H9 (cell line): Measurements from ENCODE around the gene FBXO30. TPM values are rescaled to one million over a fixed set of nuclear protein-coding genes. Genes with fewer than 3 reads are reported as not detected.

Experiments
- DNase-seq: peaks from one replicate; pipeline ENCODE4 v3.0.0-alpha.2; 2017
- H2AFZ ChIP-seq: one replicate; pipeline ENCODE4 v1.6.1; 2013; ENCODE audit warnings: mild to moderate bottlenecking, low read length, control low read depth, moderate library complexity
- H2AK5ac ChIP-seq: 2 replicates; pipeline ENCODE4 v1.6.1; 2013; ENCODE audit warnings: low read length, control low read depth, mixed read lengths; ENCODE audit not compliant: insufficient read length
- H2BK120ac ChIP-seq: one replicate; pipeline ENCODE4 v1.6.1; 2013; ENCODE audit warnings: low read depth, mild to moderate bottlenecking, low read length, control low read depth, inconsistent platforms; ENCODE audit not compliant: poor library complexity, severe bottlenecking
- H2BK12ac ChIP-seq: 2 replicates; pipeline ENCODE4 v1.6.1; 2013; ENCODE audit warnings: low read length, control low read depth, mixed read lengths, low read depth; ENCODE audit not compliant: insufficient read length
- H2BK15ac ChIP-seq: 2 replicates; pipeline ENCODE4 v1.6.1; 2013; ENCODE audit warnings: low read depth, low read length, control low read depth
- H2BK20ac ChIP-seq: one replicate; pipeline ENCODE4 v1.6.1; 2013; ENCODE audit warnings: low read depth, mild to moderate bottlenecking, low read length, control low read depth, inconsistent platforms; ENCODE audit not compliant: poor library complexity, severe bottlenecking
- H2BK5ac ChIP-seq: 2 replicates; pipeline ENCODE4 v1.6.1; 2013; ENCODE audit warnings: low read length, control low read depth, mixed read lengths; ENCODE audit not compliant: insufficient read length
- H3K14ac ChIP-seq: 2 replicates; pipeline ENCODE4 v1.6.1; 2013; ENCODE audit warnings: low read length, control low read depth; ENCODE audit not compliant: insufficient read depth
- H3K18ac ChIP-seq: 2 replicates; pipeline ENCODE4 v1.6.1; 2013; ENCODE audit warnings: low read depth, mild to moderate bottlenecking, mixed read lengths, low read length, control low read depth; ENCODE audit not compliant: insufficient read length
- H3K23ac ChIP-seq: 2 replicates; pipeline ENCODE4 v1.6.1; 2013; ENCODE audit warnings: low read length, control low read depth, mixed read lengths, low read depth; ENCODE audit not compliant: insufficient read length
- H3K23me2 ChIP-seq: 2 replicates; pipeline ENCODE4 v1.6.1; 2013; ENCODE audit warnings: low read depth, mild to moderate bottlenecking, mixed read lengths, low read length, control low read depth; ENCODE audit not compliant: insufficient read length, poor library complexity, severe bottlenecking
- H3K27ac ChIP-seq: 2 replicates; pipeline ENCODE4 v1.5.1; 2013; ENCODE audit warnings: low read length, control low read depth, mixed read lengths, low read depth; ENCODE audit not compliant: insufficient read length
- H3K27me3 ChIP-seq: 2 replicates; pipeline ENCODE4 v1.6.1; 2013; ENCODE audit warnings: low read length, control low read depth, inconsistent platforms; ENCODE audit not compliant: insufficient read depth
- H3K4ac ChIP-seq: 2 replicates; pipeline ENCODE4 v1.6.1; 2013; ENCODE audit warnings: low read depth, mild to moderate bottlenecking, control low read depth, inconsistent platforms, low read length, moderate library complexity
- H3K4me1 ChIP-seq: 2 replicates; pipeline ENCODE4 v1.6.1; 2013; ENCODE audit warnings: low read length, control low read depth, inconsistent platforms; ENCODE audit not compliant: insufficient read depth
- H3K4me2 ChIP-seq: 2 replicates; pipeline ENCODE4 v1.6.1; 2013; ENCODE audit warnings: low read length, control low read depth, mixed read lengths; ENCODE audit not compliant: insufficient read length, insufficient read depth
- H3K56ac ChIP-seq: 2 replicates; pipeline ENCODE4 v1.6.1; 2013; ENCODE audit warnings: low read depth, mild to moderate bottlenecking, mixed read lengths, low read length, control low read depth; ENCODE audit not compliant: insufficient read length
- H3K79me1 ChIP-seq: 2 replicates; pipeline ENCODE4 v1.6.1; 2013; ENCODE audit warnings: low read depth, mild to moderate bottlenecking, moderate library complexity, low read length, control low read depth, inconsistent platforms; ENCODE audit not compliant: insufficient read depth, poor library complexity, severe bottlenecking
- H3K79me2 ChIP-seq: 2 replicates; pipeline ENCODE4 v1.6.1; 2013; ENCODE audit warnings: low read length, control low read depth, inconsistent platforms; ENCODE audit not compliant: insufficient read depth
- H3K9ac ChIP-seq: 2 replicates; pipeline ENCODE4 v1.6.1; 2013; ENCODE audit warnings: low read length, control low read depth, mixed read lengths; ENCODE audit not compliant: insufficient read length; ENCODE audit errors: extremely low read depth
- H3K9me3 ChIP-seq: one replicate; pipeline ENCODE4 v1.6.1; 2013; ENCODE audit warnings: low read depth, low read length, inconsistent platforms; ENCODE audit not compliant: control insufficient read depth
- H3T11ph ChIP-seq: one replicate; pipeline ENCODE4 v1.6.1; 2013; ENCODE audit warnings: mild to moderate bottlenecking, low read length, control low read depth, inconsistent platforms
- H4K20me1 ChIP-seq: one replicate; pipeline ENCODE4 v1.6.1; 2013; ENCODE audit not compliant: control insufficient read depth, insufficient read length, insufficient read depth
- H4K5ac ChIP-seq: 2 replicates; pipeline ENCODE4 v1.6.1; 2013; ENCODE audit warnings: low read depth, mild to moderate bottlenecking, mixed read lengths, low read length, control low read depth; ENCODE audit not compliant: insufficient read length
- H4K8ac ChIP-seq: replicated peaks from 2 replicates; pipeline ENCODE4 v1.6.1; 2013; ENCODE audit warnings: low read length, control low read depth, mixed read lengths, low read depth; ENCODE audit not compliant: insufficient read length
- H4K91ac ChIP-seq: 2 replicates; pipeline ENCODE4 v1.6.1; 2013; ENCODE audit warnings: low read depth, mild to moderate bottlenecking, moderate library complexity, mixed read lengths, low read length, control low read depth; ENCODE audit not compliant: insufficient read length
- H3K27ac Mint-ChIP-seq, 3 experiments: 2 replicates in 2 of 3; 3 replicates in 1 of 3; pipeline ENCODE4 v1.8.0; 2020 to 2021; ENCODE audit warnings: mixed read lengths in 3 of 3, mild to moderate bottlenecking in 1 of 3, moderate library complexity in 1 of 3
- H3K27me3 Mint-ChIP-seq: 2 replicates; pipeline ENCODE4 v1.8.0; 2021; ENCODE audit warnings: low read depth, mild to moderate bottlenecking, moderate library complexity, mixed read lengths
- H3K36me3 Mint-ChIP-seq, 3 experiments: 2 replicates in 2 of 3; 3 replicates in 1 of 3; pipeline ENCODE4 v1.8.0; 2020 to 2021; ENCODE audit warnings: low read depth in 3 of 3, mixed read lengths in 3 of 3; ENCODE audit not compliant: insufficient read depth in 1 of 3
- H3K4me1 Mint-ChIP-seq, 2 experiments: 2 replicates each; pipeline ENCODE4 v1.8.0; 2020; ENCODE audit warnings: mixed read lengths in 2 of 2
- H3K4me3 Mint-ChIP-seq, 2 experiments: 2 replicates in 1 of 2; 3 replicates in 1 of 2; pipeline ENCODE4 v1.8.0; 2020 to 2021; ENCODE audit warnings: mild to moderate bottlenecking in 2 of 2, mixed read lengths in 2 of 2, moderate library complexity in 1 of 2
- H3K9me3 Mint-ChIP-seq, 2 experiments: 2 replicates in 1 of 2; 3 replicates in 1 of 2; pipeline ENCODE4 v1.8.0; 2020; ENCODE audit warnings: mild to moderate bottlenecking in 2 of 2, mixed read lengths in 2 of 2, moderate library complexity in 1 of 2
- total RNA-seq: library from RNA; stranded (reverse); gene quantifications from 2 replicates; pipeline ENCODE4 v1.2.1, GENCODE V29; 2021
- TF ChIP-seq, protein P1 (sequence below): fragments of 200-600 bp; sonication (generic); conservative IDR thresholded peaks from 3 replicates; pipeline ENCODE4 v1.8.0; 2021; ENCODE audit warnings: antibody characterized with exemption, mild to moderate bottlenecking

FBXO30 gene
- total RNA-seq, 1 experiment from 2014 or later = 16.9 TPM

DNA sequence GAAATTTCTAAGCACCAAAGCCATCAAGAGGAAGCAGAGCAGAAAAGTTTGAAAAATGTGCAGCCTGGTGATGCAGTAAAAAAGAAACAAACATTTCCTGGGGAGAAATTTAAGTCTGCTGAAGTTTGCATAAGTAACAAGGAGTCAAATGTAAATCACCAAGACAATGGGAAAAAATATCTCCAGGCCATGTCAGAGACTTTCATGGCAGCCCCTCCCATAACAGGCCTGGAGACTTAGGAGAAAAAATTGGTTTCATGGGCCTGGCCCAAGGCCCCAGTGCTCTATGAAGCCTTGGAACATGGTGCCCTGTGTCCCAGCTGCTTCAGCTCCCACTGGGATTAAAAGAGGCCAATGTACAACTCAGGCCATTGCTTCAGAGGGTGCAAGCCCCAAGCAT, 49.1 kb downstream of the FBXO30 start:
- Histone ChIP-seq H2AK5ac (no peak overlapping the region), H3K27me3 (no peaks in the 10 kb centered on the region), H3K23me2 (no peaks in the 10 kb centered on the region), H2BK5ac (no peak overlapping the region), H3K79me2 (no peaks in the 10 kb centered on the region), H3K56ac (no peak overlapping the region), H3K18ac (no peak overlapping the region), H2AFZ (no peak overlapping the region), H4K5ac (no peak overlapping the region), H3K9ac (no peak overlapping the region), H4K20me1 (no peaks in the 10 kb centered on the region), H3K23ac (no peak overlapping the region), H4K91ac (no peak overlapping the region), H3K4ac (no peak overlapping the region), H3K9me3 (no peaks in the 10 kb centered on the region), H2BK15ac (no peak overlapping the region), H3K4me1 (no peaks in the 10 kb centered on the region), H4K8ac (no peak overlapping the region), H3K27ac (no peak overlapping the region), H2BK12ac (no peak overlapping the region), H3T11ph (no peak overlapping the region), H2BK20ac (no peak overlapping the region), H3K79me1 (no peaks in the 10 kb centered on the region), H2BK120ac (no peak overlapping the region), H3K4me2 (no peak overlapping the region), H3K14ac (no peak overlapping the region)
- H3K27ac Mint-ChIP-seq = no peak overlapping the region
- no peak overlapping the region for H3K4me3 Mint-ChIP-seq
- peaks cover 0 to 6% (median 2%) of the 10 kb centered on the region in 3 experiments; a peak in 2 of 7 replicates for H3K36me3 Mint-ChIP-seq
- no peak for DNase-seq
- TF ChIP-seq, protein P1, sequence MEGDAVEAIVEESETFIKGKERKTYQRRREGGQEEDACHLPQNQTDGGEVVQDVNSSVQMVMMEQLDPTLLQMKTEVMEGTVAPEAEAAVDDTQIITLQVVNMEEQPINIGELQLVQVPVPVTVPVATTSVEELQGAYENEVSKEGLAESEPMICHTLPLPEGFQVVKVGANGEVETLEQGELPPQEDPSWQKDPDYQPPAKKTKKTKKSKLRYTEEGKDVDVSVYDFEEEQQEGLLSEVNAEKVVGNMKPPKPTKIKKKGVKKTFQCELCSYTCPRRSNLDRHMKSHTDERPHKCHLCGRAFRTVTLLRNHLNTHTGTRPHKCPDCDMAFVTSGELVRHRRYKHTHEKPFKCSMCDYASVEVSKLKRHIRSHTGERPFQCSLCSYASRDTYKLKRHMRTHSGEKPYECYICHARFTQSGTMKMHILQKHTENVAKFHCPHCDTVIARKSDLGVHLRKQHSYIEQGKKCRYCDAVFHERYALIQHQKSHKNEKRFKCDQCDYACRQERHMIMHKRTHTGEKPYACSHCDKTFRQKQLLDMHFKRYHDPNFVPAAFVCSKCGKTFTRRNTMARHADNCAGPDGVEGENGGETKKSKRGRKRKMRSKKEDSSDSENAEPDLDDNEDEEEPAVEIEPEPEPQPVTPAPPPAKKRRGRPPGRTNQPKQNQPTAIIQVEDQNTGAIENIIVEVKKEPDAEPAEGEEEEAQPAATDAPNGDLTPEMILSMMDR = no peak
- peaks cover 6 to 11% of the 10 kb centered on the region in 2 experiments; a peak in 2 of 5 replicates for H3K9me3 Mint-ChIP-seq
- no peaks in the 10 kb centered on the region; the same call in 1 of the 2 replicates for H3K27me3 Mint-ChIP-seq
- H3K4me1 Mint-ChIP-seq = peaks cover 0 to 4% of the 10 kb centered on the region in 2 experiments; a peak in 2 of 4 replicates
